Neural cell (in vitro differentiated cells): ENCODE measurements around the gene EYS. TPM values are rescaled to one million over a fixed set of nuclear protein-coding genes. Genes with fewer than 3 reads are reported as not detected.

ENCODE experiments used
- H2AFZ ChIP-seq: fragments of 200-600, 300-800 bp; sonication (generic), shearing (Covaris generic); 2 replicates; pipeline ENCODE4 v1.6.0; 2014; ENCODE audit warnings: low read depth, mild to moderate bottlenecking, antibody characterized with exemption, low read length, moderate library complexity
- H3F3A ChIP-seq: fragments of 200-600 bp; shearing (Covaris generic); 2 replicates; pipeline ENCODE4 v1.6.1; 2016; ENCODE audit warnings: mild to moderate bottlenecking, moderate library complexity, mixed read lengths, antibody characterized with exemption, low read length; ENCODE audit not compliant: insufficient read depth, poor library complexity, severe bottlenecking
- H3K27ac ChIP-seq: fragments of 200-600, 300-800 bp; sonication (generic), shearing (Covaris generic); 2 replicates; pipeline ENCODE4 v1.5.1; 2014; ENCODE audit warnings: mild to moderate bottlenecking, low read length, moderate library complexity
- H3K27me3 ChIP-seq: fragments of 300-800, 200-600 bp; sonication (generic), shearing (Covaris generic); 2 replicates; pipeline ENCODE4 v1.6.0; 2014; ENCODE audit warnings: mild to moderate bottlenecking, low read depth, low read length, moderate library complexity; ENCODE audit not compliant: insufficient read depth
- H3K36me3 ChIP-seq: fragments of 300-800, 200-600 bp; sonication (generic), shearing (Covaris generic); 2 replicates; pipeline ENCODE4 v1.5.1; 2014; ENCODE audit warnings: mild to moderate bottlenecking, antibody characterized with exemption, low read length, moderate library complexity; ENCODE audit not compliant: insufficient read depth
- H3K4me2 ChIP-seq: fragments of 300-800, 200-600 bp; sonication (generic), shearing (Covaris generic); 2 replicates; pipeline ENCODE4 v1.6.0; 2014; ENCODE audit warnings: mild to moderate bottlenecking, low read length
- H3K4me3 ChIP-seq: fragments of 300-800, 200-600 bp; sonication (generic), shearing (Covaris generic); 2 replicates; pipeline ENCODE4 v1.5.1; 2014; ENCODE audit warnings: mild to moderate bottlenecking, low read length, moderate library complexity
- H3K79me2 ChIP-seq: fragments of 200-600 bp; shearing (Covaris generic); replicated peaks from 2 replicates; pipeline ENCODE4 v1.6.0; 2014; ENCODE audit warnings: mild to moderate bottlenecking, low read length, moderate library complexity; ENCODE audit not compliant: insufficient read depth
- H3K9ac ChIP-seq: fragments of 300-800, 200-600 bp; sonication (generic), shearing (Covaris generic); 2 replicates; pipeline ENCODE4 v1.6.1; 2016; ENCODE audit warnings: mild to moderate bottlenecking, low read length, mixed read lengths
- H3K9me2 ChIP-seq: fragments of 200-600 bp; shearing (Covaris generic); 2 replicates; pipeline ENCODE4 v1.6.1; 2016; ENCODE audit warnings: mild to moderate bottlenecking, low read length, mixed read lengths; ENCODE audit not compliant: insufficient read depth
- H3K9me3 ChIP-seq: fragments of 200-600, 300-800 bp; sonication (generic), shearing (Covaris generic); 2 replicates; pipeline ENCODE4 v1.6.1; 2016; ENCODE audit warnings: mild to moderate bottlenecking, mixed run types, low read length, moderate library complexity, mixed read lengths
- H4K20me1 ChIP-seq: fragments of 200-600 bp; shearing (Covaris generic); 2 replicates; pipeline ENCODE4 v1.6.1; 2016; ENCODE audit warnings: mild to moderate bottlenecking, mixed run types; ENCODE audit not compliant: insufficient read depth
- EP300 ChIP-seq: fragments of 450-650 bp; conservative IDR thresholded peaks from 2 replicates; pipeline ENCODE4 v1.6.1; 2014; ENCODE audit warnings: antibody characterized with exemption, mild to moderate bottlenecking, moderate library complexity; ENCODE audit not compliant: poor library complexity, severe bottlenecking
- EZH2 ChIP-seq: fragments of 200-600, 300-800 bp; shearing (Covaris generic), sonication (generic); IDR thresholded peaks from 2 replicates; pipeline ENCODE4 v1.6.1; 2014; ENCODE audit warnings: antibody characterized with exemption, low read length, borderline replicate concordance, mild to moderate bottlenecking; ENCODE audit not compliant: insufficient read depth, poor library complexity, severe bottlenecking
- POLR2AphosphoS5 ChIP-seq: IDR thresholded peaks from 2 replicates; pipeline ENCODE4 v1.6.1; 2012
- RAD21 ChIP-seq: fragments of 450-650 bp; conservative IDR thresholded peaks from 2 replicates; pipeline ENCODE4 v1.6.1; 2014; ENCODE audit warnings: antibody characterized with exemption, mild to moderate bottlenecking, moderate library complexity
- REST ChIP-seq: IDR thresholded peaks from 2 replicates; pipeline ENCODE4 v1.6.1; 2012; ENCODE audit warnings: borderline replicate concordance
- SMC3 ChIP-seq: fragments of 450-650 bp; conservative IDR thresholded peaks from 2 replicates; pipeline ENCODE4 v1.6.1; 2014; ENCODE audit warnings: antibody characterized with exemption, mild to moderate bottlenecking, moderate library complexity; ENCODE audit not compliant: poor library complexity
- polyA plus RNA-seq: library from polyadenylated mRNA; depleted of rRNA; stranded (reverse); fragments of >200 nt; gene quantifications from 2 replicates; pipeline ENCODE4 v1.2.3, GENCODE V29; 2014
- TF ChIP-seq, protein P1 (sequence below): fragments of 450-650 bp; IDR thresholded peaks from 2 replicates; pipeline ENCODE4 v1.5.1; 2014; ENCODE audit warnings: antibody characterized with exemption, mild to moderate bottlenecking, moderate library complexity; ENCODE audit not compliant: poor library complexity, severe bottlenecking

The EYS gene
- polyA plus RNA-seq, 1 donor from 2014 or later: 0.38 TPM

DNA sequence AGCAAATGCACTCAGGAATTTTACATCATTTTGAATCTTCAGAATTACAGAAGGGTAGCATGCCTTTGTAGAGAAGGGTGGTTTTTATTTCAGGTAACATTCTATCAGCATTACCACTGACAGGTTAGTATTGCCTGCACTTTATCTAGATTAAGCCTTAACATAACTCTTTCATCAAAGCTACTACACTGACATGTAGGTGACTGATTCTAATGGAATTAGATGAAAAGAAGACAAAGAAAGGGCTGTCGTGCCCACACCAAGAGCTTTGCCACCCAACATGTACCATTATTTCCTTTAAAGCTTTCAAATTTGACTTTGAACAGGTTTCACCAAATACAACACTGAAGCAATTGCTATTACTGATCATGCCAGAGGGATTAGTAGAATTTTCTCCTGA, 551.9 kb downstream of the EYS start:
- H3K36me3 ChIP-seq: no peaks in the 10 kb centered on the region
- H3K27ac ChIP-seq: peak overlapping the region; percentile 24
- no peak overlapping the region for H3K4me2 ChIP-seq
- no peak overlapping the region for H2AFZ ChIP-seq
- H3K27me3 ChIP-seq: no peaks in the 10 kb centered on the region
- H3K9ac ChIP-seq: no peak overlapping the region
- no peak overlapping the region for H3K4me3 ChIP-seq
- no peaks in the 10 kb centered on the region for H3K9me3 ChIP-seq
- peak; percentile 28 for TF ChIP-seq RAD21
- TF ChIP-seq EP300: peak; percentile 89
- TF ChIP-seq POLR2AphosphoS5: peak; percentile 70
- TF ChIP-seq EZH2: no peak
- TF ChIP-seq, protein P1, sequence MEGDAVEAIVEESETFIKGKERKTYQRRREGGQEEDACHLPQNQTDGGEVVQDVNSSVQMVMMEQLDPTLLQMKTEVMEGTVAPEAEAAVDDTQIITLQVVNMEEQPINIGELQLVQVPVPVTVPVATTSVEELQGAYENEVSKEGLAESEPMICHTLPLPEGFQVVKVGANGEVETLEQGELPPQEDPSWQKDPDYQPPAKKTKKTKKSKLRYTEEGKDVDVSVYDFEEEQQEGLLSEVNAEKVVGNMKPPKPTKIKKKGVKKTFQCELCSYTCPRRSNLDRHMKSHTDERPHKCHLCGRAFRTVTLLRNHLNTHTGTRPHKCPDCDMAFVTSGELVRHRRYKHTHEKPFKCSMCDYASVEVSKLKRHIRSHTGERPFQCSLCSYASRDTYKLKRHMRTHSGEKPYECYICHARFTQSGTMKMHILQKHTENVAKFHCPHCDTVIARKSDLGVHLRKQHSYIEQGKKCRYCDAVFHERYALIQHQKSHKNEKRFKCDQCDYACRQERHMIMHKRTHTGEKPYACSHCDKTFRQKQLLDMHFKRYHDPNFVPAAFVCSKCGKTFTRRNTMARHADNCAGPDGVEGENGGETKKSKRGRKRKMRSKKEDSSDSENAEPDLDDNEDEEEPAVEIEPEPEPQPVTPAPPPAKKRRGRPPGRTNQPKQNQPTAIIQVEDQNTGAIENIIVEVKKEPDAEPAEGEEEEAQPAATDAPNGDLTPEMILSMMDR: no peak
- peak; percentile 52 for TF ChIP-seq REST
- no peak for TF ChIP-seq SMC3
- H3K79me2 ChIP-seq: no peaks in the 10 kb centered on the region
- H3K9me2 ChIP-seq: no peaks in the 10 kb centered on the region
- no peaks in the 10 kb centered on the region for H3F3A ChIP-seq
- H4K20me1 ChIP-seq: no peaks in the 10 kb centered on the region

DNA sequence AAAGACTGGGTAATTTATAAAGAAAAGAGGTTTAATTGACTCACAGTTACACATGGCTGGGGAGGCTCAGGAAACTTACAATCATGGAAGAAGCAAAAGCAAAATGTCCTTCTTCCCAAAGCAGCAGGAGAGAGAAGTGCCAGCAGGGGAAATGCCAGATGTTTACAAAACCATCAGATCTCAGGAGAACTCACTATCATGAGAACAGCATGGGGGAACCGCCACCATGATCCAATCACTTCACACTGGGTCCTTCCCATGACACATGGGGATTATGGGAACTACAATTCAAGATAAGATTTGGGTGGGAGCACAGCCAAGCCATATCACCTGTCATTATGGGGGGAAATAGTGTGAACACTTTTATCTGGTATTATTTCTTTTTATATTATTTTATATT, 557.2 kb downstream of the EYS start:
- no peak overlapping the region for H3K27ac ChIP-seq
- TF ChIP-seq POLR2AphosphoS5: no peak
- TF ChIP-seq, protein P1: no peak
- H2AFZ ChIP-seq: no peak overlapping the region
- no peaks in the 10 kb centered on the region for H3K9me3 ChIP-seq
- no peaks in the 10 kb centered on the region for H3K36me3 ChIP-seq
- H3K4me2 ChIP-seq: no peak overlapping the region
- H3K27me3 ChIP-seq: no peaks in the 10 kb centered on the region
- H4K20me1 ChIP-seq: no peaks in the 10 kb centered on the region
- H3F3A ChIP-seq: no peaks in the 10 kb centered on the region
- H3K9me2 ChIP-seq: no peaks in the 10 kb centered on the region
- H3K79me2 ChIP-seq: no peaks in the 10 kb centered on the region
- no peak overlapping the region for H3K4me3 ChIP-seq
- H3K9ac ChIP-seq: no peak overlapping the region
